ENCODE measurements around the gene BRIP1. TPM values are rescaled to one million over a fixed set of nuclear protein-coding genes. Genes with fewer than 3 reads are reported as not detected.

Gene BRIP1
- total RNA-seq, 1 experiment from 2014 or later = 13.8 TPM

GRCh38 chr17:61662741-61663140 is 200.6 kb downstream of the BRIP1 start:
- H3K27ac Mint-ChIP-seq = no peak overlapping the region
- H3K4me1 Mint-ChIP-seq = no peaks in the 10 kb centered on the region
- TF ChIP-seq CREM (CRISPR knock-in tag; IDR thresholded peaks at IDR 0.05) = no peak
- TF ChIP-seq PRDM15 (CRISPR knock-in tag; IDR thresholded peaks at IDR 0.05) = no peak
- TF ChIP-seq NFYB (CRISPR knock-in tag; conservative IDR thresholded peaks at IDR 0.05; ENCODE audit: low read depth) = no peak
- no peak for TF ChIP-seq ZNF425 (CRISPR knock-in tag; conservative IDR thresholded peaks at IDR 0.05)
- no peak for TF ChIP-seq FOXK1 (CRISPR knock-in tag; IDR thresholded peaks at IDR 0.05)
- TF ChIP-seq ESRRA (CRISPR knock-in tag; IDR thresholded peaks at IDR 0.05; ENCODE audit: borderline replicate concordance) = no peak
- no peak for TF ChIP-seq TEAD1 (CRISPR knock-in tag; IDR thresholded peaks at IDR 0.05)
- TF ChIP-seq ATF3 (CRISPR knock-in tag; conservative IDR thresholded peaks at IDR 0.05) = no peak
- TF ChIP-seq SOX15 (CRISPR knock-in tag; IDR thresholded peaks at IDR 0.05) = no peak
- no peak for TF ChIP-seq HMGA2 (CRISPR knock-in tag; IDR thresholded peaks at IDR 0.05)
- no peak overlapping the region for H3K4me3 Mint-ChIP-seq
- POLR2A ChIA-PET = no interaction called here
- H3K9me3 Mint-ChIP-seq = peaks cover 11% of the 10 kb centered on the region; the same call in 1 of the 2 replicates
- ATAC-seq (no peak), DNase-seq (ENCODE audit: low spot score) (no peak)
- CTCF ChIA-PET = no interaction called here
- H3K36me3 Mint-ChIP-seq = no peaks in the 10 kb centered on the region
- no peaks in the 10 kb centered on the region for H3K27me3 Mint-ChIP-seq (ENCODE audit: low read depth)

GRCh38 chr17:61662186-61662585 is 201.1 kb downstream of the BRIP1 start:
- Mint-ChIP-seq H3K9me3 (peaks cover 11% of the 10 kb centered on the region; the same call in 1 of the 2 replicates), H3K4me1 (no peaks in the 10 kb centered on the region), H3K4me3 (no peak overlapping the region), H3K27me3 (ENCODE audit: low read depth) (no peaks in the 10 kb centered on the region), H3K36me3 (no peaks in the 10 kb centered on the region), H3K27ac (no peak overlapping the region)
- POLR2A ChIA-PET = no interaction called here
- ATAC-seq (no peak), DNase-seq (ENCODE audit: low spot score) (no peak)
- TF ChIP-seq ZNF423 (CRISPR knock-in tag; IDR thresholded peaks at IDR 0.05) (no peak), IRF1 (CRISPR knock-in tag; IDR thresholded peaks at IDR 0.05) (no peak), FOXJ3 (CRISPR knock-in tag; IDR thresholded peaks at IDR 0.05; ENCODE audit: borderline replicate concordance) (no peak), FOXP1 (CRISPR knock-in tag; IDR thresholded peaks at IDR 0.05; ENCODE audit: borderline replicate concordance) (no peak), ZNF121 (CRISPR knock-in tag; IDR thresholded peaks at IDR 0.05) (no peak), ZNF425 (CRISPR knock-in tag; conservative IDR thresholded peaks at IDR 0.05) (no peak), ZNF219 (CRISPR knock-in tag; IDR thresholded peaks at IDR 0.05; ENCODE audit: borderline replicate concordance) (no peak), PRDM15 (CRISPR knock-in tag; IDR thresholded peaks at IDR 0.05) (no peak), TP53 (CRISPR knock-in tag; IDR thresholded peaks at IDR 0.05) (no peak), ZNF671 (CRISPR knock-in tag; IDR thresholded peaks at IDR 0.05) (no peak)
- CTCF ChIA-PET = no interaction called here
